Pulmonary artery endothelial cell (primary cell): ENCODE results near the gene GSTM1. TPM values are rescaled to one million over a fixed set of nuclear protein-coding genes. Genes with fewer than 3 reads are reported as not detected.

Experiments used
- DNase-seq: peaks from one replicate; pipeline ENCODE4 v3.0.0-alpha.2; 2011; ENCODE audit warnings: low read depth, low spot score
- total RNA-seq: library from RNA; depleted of rRNA; stranded (reverse); fragments of >200 nt; gene quantifications from 2 replicates; pipeline ENCODE4 v1.2.3, GENCODE V29; 2014

Gene GSTM1
- total RNA-seq, 1 donor from 2014 or later: not detected

GRCh38 chr1:109726728-109727373 lies 39.2 kb downstream of the GSTM1 start:
- no peak for DNase-seq

- DNase-seq: no peak
Observed at GRCh38 chr1:109728870-109729269, 41.3 kb downstream of the GSTM1 start.

GRCh38 chr1:109730666-109731065 lies 43.0 kb downstream of the GSTM1 start:
- no peak for DNase-seq

- no peak for DNase-seq
Observed at GRCh38 chr1:109732390-109732881, 44.8 kb downstream of the GSTM1 start.

- no peak for DNase-seq
Observed at GRCh38 chr1:109733236-109733870, 45.7 kb downstream of the GSTM1 start.

GRCh38 chr1:109739738-109740614 lies 52.4 kb downstream of the GSTM1 start:
- no peak for DNase-seq

- no peak for DNase-seq
Observed at GRCh38 chr1:109740615-109741373, 53.2 kb downstream of the GSTM1 start, which contains the start of gene GSTM3. Gene GSTM3, minus strand, starts transcription at chr1:109741038. Its CDS starts 751 bp downstream, at chr1:109740287.

Other genes starting within 250 kb of the GSTM1 start
- gene SYPL2, start 221.3 kb upstream of the GSTM1 start, total RNA-seq: 0.04 TPM in 1 of 2 replicates, not detected in the other
- 0.99 and 1.1 TPM in 2 replicates for gene ATXN7L2, start 203.9 kb upstream of the GSTM1 start, total RNA-seq
- 4.0 and 5.0 TPM in 2 replicates for gene CYB561D1, start 193.7 kb upstream of the GSTM1 start, total RNA-seq
- 1.8 and 2.4 TPM in 2 replicates for gene AMIGO1, start 178.1 kb upstream of the GSTM1 start, total RNA-seq
- 0.14 and 0.46 TPM in 2 replicates for gene GPR61, start 147.9 kb upstream of the GSTM1 start, total RNA-seq
- 18.7 and 21.4 TPM in 2 replicates for gene GNAI3, start 139.2 kb upstream of the GSTM1 start, total RNA-seq
- gene GNAT2, start 68.2 kb upstream of the GSTM1 start, total RNA-seq: 0.26 and 0.42 TPM in 2 replicates
- 47.8 and 49.5 TPM in 2 replicates for gene AMPD2, start 68.0 kb upstream of the GSTM1 start, total RNA-seq
- 2.5 and 3.3 TPM in 2 replicates for gene GSTM4, start 31.7 kb upstream of the GSTM1 start, total RNA-seq
- 1.1 and 7.2 TPM in 2 replicates for gene GSTM2, start 19.8 kb upstream of the GSTM1 start, total RNA-seq
- 0.13 and 0.18 TPM in 2 replicates for gene GSTM5, start 24.4 kb downstream of the GSTM1 start, total RNA-seq
- 25.0 and 57.0 TPM in 2 replicates for gene GSTM3, start 53.2 kb downstream of the GSTM1 start, total RNA-seq
- gene EPS8L3, start 76.1 kb downstream of the GSTM1 start, total RNA-seq: 0.26 TPM in 1 of 2 replicates, not detected in the other
- gene CSF1, start 223.0 kb downstream of the GSTM1 start, total RNA-seq: 7.9 and 26.7 TPM in 2 replicates